Stimulated activated CD8-positive, alpha-beta memory T cell treated with anti-CD3 and anti-CD28 coated beads, Interleukin-12 subunit alpha, Interleukin-12 subunit beta, amount 100 ng/mL, for 1 hour (primary cell): ENCODE data around the gene PNRC2.
A peak's percentile ranks its signal among the peaks of the same experiment; 100 is the strongest.
"Not testable (repeated sequence)": the region's sequence is repeated elsewhere in the genome, so short reads cannot be mapped to it uniquely, and the experiment has no call there.

ENCODE experiments used
- DNase-seq: peaks from one replicate; pipeline ENCODE4 v3.0.0-alpha.2; 2020; ENCODE audit warnings: low read depth

Gene PNRC2

GRCh38 chr1:23953020-23953419, 6.6 kb upstream of the PNRC2 start:
- no peak for DNase-seq

- no peak for DNase-seq
Measured at GRCh38 chr1:23957096-23957495, 2.5 kb upstream of the PNRC2 start.

- DNase-seq: not testable (repeated sequence)
Measured at GRCh38 chr1:23958040-23958809, 1.4 kb upstream of the PNRC2 start.

GRCh38 chr1:23958810-23959460, 693 bp upstream of the PNRC2 start:
- DNase-seq: peak; percentile 80

- DNase-seq: no peak
Measured at GRCh38 chr1:23960291-23961020, 828 bp downstream of the PNRC2 start.

GRCh38 chr1:23963617-23964234, 4.1 kb downstream of the PNRC2 start:
- DNase-seq: no peak

GRCh38 chr1:23964235-23964668, 4.6 kb downstream of the PNRC2 start:
- no peak for DNase-seq

GRCh38 chr1:23964790-23965740, 5.4 kb downstream of the PNRC2 start:
- DNase-seq: no peak

- no peak for DNase-seq
Measured at GRCh38 chr1:23966973-23967493, 7.4 kb downstream of the PNRC2 start.

GRCh38 chr1:23967871-23968270, 8.2 kb downstream of the PNRC2 start:
- DNase-seq: no peak

- DNase-seq: no peak
Measured at GRCh38 chr1:23977187-23977853, 17.7 kb downstream of the PNRC2 start.

GRCh38 chr1:23977854-23978191, 18.2 kb downstream of the PNRC2 start:
- no peak for DNase-seq

- no peak for DNase-seq
Measured at GRCh38 chr1:23978805-23979204, 19.2 kb downstream of the PNRC2 start.

- DNase-seq: no peak
Measured at GRCh38 chr1:23979387-23979880, 19.8 kb downstream of the PNRC2 start.

- peak; percentile 94 for DNase-seq
Measured at GRCh38 chr1:23979881-23980727, 20.5 kb downstream of the PNRC2 start, which contains the start of gene SRSF10. Gene SRSF10 (minus strand): TSS chr1:23980327. CDS start chr1:23980255, 72 bp downstream.

- no peak for DNase-seq
Measured at GRCh38 chr1:23980728-23981070, 21.1 kb downstream of the PNRC2 start.

- DNase-seq: no peak
Measured at GRCh38 chr1:23984417-23985186, 25.0 kb downstream of the PNRC2 start.

GRCh38 chr1:23987038-23987437, 27.4 kb downstream of the PNRC2 start:
- not testable (repeated sequence) for DNase-seq

- DNase-seq: no peak
Measured at GRCh38 chr1:23989263-23989662, 29.6 kb downstream of the PNRC2 start.
